Measurements from ENCODE around the gene TSC22D4. TPM values are rescaled to one million over a fixed set of nuclear protein-coding genes. Genes with fewer than 3 reads are reported as not detected.

The TSC22D4 gene
- total and polyA plus RNA-seq, 2 donors (not counting 3 experiments of a cell fraction or from before 2014, with no cell fraction given), result 40.1 to 84.4 TPM

- H3K9ac ChIP-seq (replicated peaks; ENCODE audit: extremely low read depth, insufficient read depth, low read length), result peak overlapping the region; percentile 50
- ChIA-PET POLR2A (interaction anchor here (0.7 to 3.9 kb wide), 6 partner anchors 8 to 142 kb away, joined by 3 to 59 read pairs (median 6); partner anchors contain the start of genes FBXO24, LRCH4, MEPCE and PPP1R35), CTCF (interaction anchor here (0.8 to 2.0 kb wide), 8 partner anchors 8 to 261 kb away, joined by 3 to 16 read pairs (median 6); partner anchors contain the start of genes POP7, PPP1R35, SPACDR and ZCWPW1)
- H3K36me3 ChIP-seq (ENCODE audit: control insufficient read depth in 2 of 2, extremely low read depth in 1 of 2, insufficient read depth in 2 of 2, low read length in 2 of 2), result no peaks in the 10 kb centered on the region
- peak; percentile 96 for DNase-seq (ENCODE audit: low read depth, low spot score)
- H3K27me3 ChIP-seq (ENCODE audit: control insufficient read depth in 2 of 2, insufficient read depth in 2 of 2, low read length in 2 of 2), result no peaks in the 10 kb centered on the region
- FAIRE-seq, result peak; percentile 100
- H3K27ac ChIP-seq (ENCODE audit: insufficient read depth, low read depth, low read length), result peak overlapping the region; percentile 85
- TF ChIP-seq MYC (IDR thresholded peaks at IDR 0.05; ENCODE audit: low read depth, low read length) (peak; percentile 83), POLR2AphosphoS5 (IDR thresholded peaks at IDR 0.05; ENCODE audit: insufficient read depth, low read depth, low read length) (peak; percentile 87), FOS (IDR thresholded peaks at IDR 0.05; ENCODE audit: borderline replicate concordance, insufficient read depth, low read length) (peak; percentile 98), EZH2 (IDR thresholded peaks at IDR 0.05; ENCODE audit: borderline replicate concordance, low read depth, low read length, severe bottlenecking) (no peak), JUN (IDR thresholded peaks at IDR 0.05; ENCODE audit: borderline replicate concordance, insufficient read depth, insufficient read length, low read depth) (peak; percentile 98), GATA2 (IDR thresholded peaks at IDR 0.05; ENCODE audit: insufficient read depth, insufficient read length, low read depth, low read length) (peak; percentile 76), POLR2A (IDR thresholded peaks at IDR 0.05; ENCODE audit: low read depth, low read length) (peak; percentile 86)
- TF ChIP-seq, protein P1, sequence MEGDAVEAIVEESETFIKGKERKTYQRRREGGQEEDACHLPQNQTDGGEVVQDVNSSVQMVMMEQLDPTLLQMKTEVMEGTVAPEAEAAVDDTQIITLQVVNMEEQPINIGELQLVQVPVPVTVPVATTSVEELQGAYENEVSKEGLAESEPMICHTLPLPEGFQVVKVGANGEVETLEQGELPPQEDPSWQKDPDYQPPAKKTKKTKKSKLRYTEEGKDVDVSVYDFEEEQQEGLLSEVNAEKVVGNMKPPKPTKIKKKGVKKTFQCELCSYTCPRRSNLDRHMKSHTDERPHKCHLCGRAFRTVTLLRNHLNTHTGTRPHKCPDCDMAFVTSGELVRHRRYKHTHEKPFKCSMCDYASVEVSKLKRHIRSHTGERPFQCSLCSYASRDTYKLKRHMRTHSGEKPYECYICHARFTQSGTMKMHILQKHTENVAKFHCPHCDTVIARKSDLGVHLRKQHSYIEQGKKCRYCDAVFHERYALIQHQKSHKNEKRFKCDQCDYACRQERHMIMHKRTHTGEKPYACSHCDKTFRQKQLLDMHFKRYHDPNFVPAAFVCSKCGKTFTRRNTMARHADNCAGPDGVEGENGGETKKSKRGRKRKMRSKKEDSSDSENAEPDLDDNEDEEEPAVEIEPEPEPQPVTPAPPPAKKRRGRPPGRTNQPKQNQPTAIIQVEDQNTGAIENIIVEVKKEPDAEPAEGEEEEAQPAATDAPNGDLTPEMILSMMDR (IDR thresholded peaks at IDR 0.05; ENCODE audit: extremely low read depth in 1 of 2, insufficient read depth in 1 of 2, low read depth in 1 of 2, low read length in 2 of 2), result no peak
- TF ChIP-seq, protein P2, sequence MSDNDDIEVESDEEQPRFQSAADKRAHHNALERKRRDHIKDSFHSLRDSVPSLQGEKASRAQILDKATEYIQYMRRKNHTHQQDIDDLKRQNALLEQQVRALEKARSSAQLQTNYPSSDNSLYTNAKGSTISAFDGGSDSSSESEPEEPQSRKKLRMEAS (IDR thresholded peaks at IDR 0.05; ENCODE audit: insufficient read depth, insufficient read length), result peak; percentile 74
- H4K20me1 ChIP-seq (replicated peaks; ENCODE audit: control insufficient read depth, extremely low read depth, insufficient read depth, low read length), result no peaks in the 10 kb centered on the region
- H3K9me3 ChIP-seq (replicated peaks; ENCODE audit: control insufficient read depth, insufficient read depth, low read length), result no peaks in the 10 kb centered on the region
- peaks cover 35% of the 10 kb centered on the region for H3K4me1 ChIP-seq (ENCODE audit: control insufficient read depth, extremely low read depth, insufficient read depth, low read length)
- H2AFZ ChIP-seq (ENCODE audit: low read depth, low read length), result no peak overlapping the region
- H3K9me1 ChIP-seq (replicated peaks; ENCODE audit: control insufficient read depth, extremely low read depth, insufficient read depth, low read length), result no peaks in the 10 kb centered on the region
- no peaks in the 10 kb centered on the region for H3K79me2 ChIP-seq (ENCODE audit: control insufficient read depth, insufficient read depth, low read length)
- TSS peak; percentile 69 for BruUV-seq (replicated peaks)
- no peak overlapping the region for H3K4me3 ChIP-seq (replicated peaks in 1 of 3; ENCODE audit: insufficient read depth in 1 of 3, low read depth in 1 of 3, low read length in 3 of 3)
- H3K4me2 ChIP-seq (ENCODE audit: insufficient read depth, low read length), result no peak overlapping the region
- dilution Hi-C loops (cut with MboI; ENCODE audit: extremely low pct_ligation_motif_present, low sequenced_read_pairs), result no loop called here
- intact Hi-C loops (cut with micrococcal nuclease), result loop anchor here (1.0 kb wide), 2 partner anchors 8 to 15 kb away; partner anchors contain the start of genes MEPCE and PPP1R35
Measured at GRCh38 chr7:100444311-100445278, 34.4 kb downstream of the TSC22D4 start.
